Peyer's patch (tissue), 4 donors: Measurements from ENCODE around the gene INPP4A.

ENCODE experiments used
- POLR2A ChIP-seq, 2 donors: fragments of 450-650 bp; IDR thresholded peaks; one replicate each; pipeline ENCODE4 v1.5.1; 2017; ENCODE audit warnings: antibody characterized with exemption in 2 of 2, mild to moderate bottlenecking in 2 of 2, moderate library complexity in 2 of 2
- TF ChIP-seq, protein P1 (sequence below), 6 experiments: fragments of 450-650 bp in 4 of 6; fragments of 200-600 bp in 2 of 6; sonication (generic) in 1 of 6; IDR thresholded peaks; one replicate each; pipeline ENCODE4 v1.5.1; 2017 to 2019; ENCODE audit warnings: antibody characterized with exemption in 6 of 6, mild to moderate bottlenecking in 3 of 6, moderate library complexity in 1 of 6

GRCh38 chr2:98643496-98644100 lies 198.9 kb downstream of the INPP4A start:
- TF ChIP-seq, protein P1, sequence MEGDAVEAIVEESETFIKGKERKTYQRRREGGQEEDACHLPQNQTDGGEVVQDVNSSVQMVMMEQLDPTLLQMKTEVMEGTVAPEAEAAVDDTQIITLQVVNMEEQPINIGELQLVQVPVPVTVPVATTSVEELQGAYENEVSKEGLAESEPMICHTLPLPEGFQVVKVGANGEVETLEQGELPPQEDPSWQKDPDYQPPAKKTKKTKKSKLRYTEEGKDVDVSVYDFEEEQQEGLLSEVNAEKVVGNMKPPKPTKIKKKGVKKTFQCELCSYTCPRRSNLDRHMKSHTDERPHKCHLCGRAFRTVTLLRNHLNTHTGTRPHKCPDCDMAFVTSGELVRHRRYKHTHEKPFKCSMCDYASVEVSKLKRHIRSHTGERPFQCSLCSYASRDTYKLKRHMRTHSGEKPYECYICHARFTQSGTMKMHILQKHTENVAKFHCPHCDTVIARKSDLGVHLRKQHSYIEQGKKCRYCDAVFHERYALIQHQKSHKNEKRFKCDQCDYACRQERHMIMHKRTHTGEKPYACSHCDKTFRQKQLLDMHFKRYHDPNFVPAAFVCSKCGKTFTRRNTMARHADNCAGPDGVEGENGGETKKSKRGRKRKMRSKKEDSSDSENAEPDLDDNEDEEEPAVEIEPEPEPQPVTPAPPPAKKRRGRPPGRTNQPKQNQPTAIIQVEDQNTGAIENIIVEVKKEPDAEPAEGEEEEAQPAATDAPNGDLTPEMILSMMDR (IDR thresholded peaks at IDR 0.05), result no peak
- no peak for TF ChIP-seq POLR2A (IDR thresholded peaks at IDR 0.05)
